CD4-positive, alpha-beta T cell (primary cell): ENCODE results near the gene SORCS2. TPM values are rescaled to one million over a fixed set of nuclear protein-coding genes. Genes with fewer than 3 reads are reported as not detected.
A peak's percentile ranks its signal among the peaks of the same experiment; 100 is the strongest.

Source experiments
- ATAC-seq: fragments of 200-7000 bp; cut with Tn5 transposase; one replicate; pipeline ENCODE4 v1.10.0; 2022; ENCODE audit warnings: mild to moderate bottlenecking; ENCODE audit not compliant: poor library complexity
- CTCF ChIA-PET: fragments of 350-600 bp; sonication (Branson Sonifier 250); formaldehyde crosslinking; loops from one replicate; lab custom pipeline; 2021; ENCODE audit warnings: antibody characterized with exemption, inconsistent platforms; lab: Charles Lee
- POLR2A ChIA-PET: fragments of 350-600 bp; sonication (Branson Sonifier 250); formaldehyde crosslinking; loops from one replicate; lab custom pipeline; 2021; ENCODE audit warnings: antibody characterized with exemption, inconsistent platforms; lab: Charles Lee
- DNase-seq, 14 experiments: peaks; one replicate each; pipeline ENCODE4 v3.0.0-alpha.2; 2013 to 2020; ENCODE audit warnings: mixed read lengths in 2 of 14
- H3K27ac ChIP-seq, 2 donors: one replicate each; pipeline versions ENCODE4 v1.5.1 to v1.7.0; 2013; ENCODE audit warnings: low read length in 2 of 2, low read depth in 1 of 2, mild to moderate bottlenecking in 1 of 2
- H3K27me3 ChIP-seq, 2 experiments: 1 replicate in 1 of 2; 2 replicates in 1 of 2; pipeline versions ENCODE4 v1.6.1 to v1.7.0; 2013; ENCODE audit warnings: low read length in 2 of 2, control low read depth in 1 of 2, mild to moderate bottlenecking in 1 of 2, moderate library complexity in 1 of 2; ENCODE audit not compliant: insufficient read depth in 2 of 2, control insufficient read depth in 1 of 2
- H3K36me3 ChIP-seq: one replicate; pipeline ENCODE4 v1.6.1; 2013; ENCODE audit warnings: low read length, control low read depth; ENCODE audit not compliant: insufficient read depth
- H3K4me1 ChIP-seq: one replicate; pipeline ENCODE4 v1.6.1; 2013; ENCODE audit warnings: low read length, control low read depth; ENCODE audit not compliant: insufficient read depth
- H3K4me3 ChIP-seq: one replicate; pipeline ENCODE4 v1.5.1; 2013; ENCODE audit warnings: mild to moderate bottlenecking, low read length, moderate library complexity
- H3K9me3 ChIP-seq, 2 experiments: 1 replicate in 1 of 2; 2 replicates in 1 of 2; pipeline versions ENCODE4 v1.6.1 to v1.7.0; 2013; ENCODE audit warnings: low read length in 2 of 2, mild to moderate bottlenecking in 2 of 2, control low read depth in 1 of 2, moderate library complexity in 1 of 2; ENCODE audit not compliant: control insufficient read depth in 1 of 2, insufficient read depth in 1 of 2
- H3K27ac Mint-ChIP-seq: one replicate; pipeline ENCODE4 v1.8.0; 2020; ENCODE audit warnings: mixed read lengths
- H3K27me3 Mint-ChIP-seq: one replicate; pipeline ENCODE4 v1.8.0; 2021; ENCODE audit warnings: mixed read lengths
- H3K36me3 Mint-ChIP-seq: one replicate; pipeline ENCODE4 v1.8.0; 2021; ENCODE audit warnings: low read depth, mixed read lengths
- H3K4me1 Mint-ChIP-seq: one replicate; pipeline ENCODE4 v1.8.0; 2021; ENCODE audit warnings: low read depth, mixed read lengths
- H3K4me3 Mint-ChIP-seq: one replicate; pipeline ENCODE4 v1.8.0; 2020; ENCODE audit warnings: mild to moderate bottlenecking, mixed read lengths
- H3K9me3 Mint-ChIP-seq: one replicate; pipeline ENCODE4 v1.8.0; 2020; ENCODE audit warnings: mixed read lengths
- intact Hi-C, 2 experiments: fragments of 100-400 bp; cut with DNase I in 1 of 2; cut with micrococcal nuclease in 1 of 2; formaldehyde crosslinking; loops; one replicate each; pipeline versions ENCODE4 v1.15.1 to v1.9.0; 2023 to 2025; cut with DNase I, micrococcal nuclease
- total RNA-seq, 174 experiments: library from RNA in 2 of 174; stranded (reverse) in 2 of 174; gene quantifications; one replicate each; pipeline ENCODE4 v1.2.3 and lab custom pipeline; 2021 to 2026
- TF ChIP-seq, protein P1 (sequence below): fragments of 200-600 bp; IDR thresholded peaks from one replicate; pipeline ENCODE4 v1.8.0; 2022; ENCODE audit warnings: antibody characterized with exemption, mild to moderate bottlenecking

SORCS2 gene
- total RNA-seq, 2 experiments from 2014 or later: not detected

DNA sequence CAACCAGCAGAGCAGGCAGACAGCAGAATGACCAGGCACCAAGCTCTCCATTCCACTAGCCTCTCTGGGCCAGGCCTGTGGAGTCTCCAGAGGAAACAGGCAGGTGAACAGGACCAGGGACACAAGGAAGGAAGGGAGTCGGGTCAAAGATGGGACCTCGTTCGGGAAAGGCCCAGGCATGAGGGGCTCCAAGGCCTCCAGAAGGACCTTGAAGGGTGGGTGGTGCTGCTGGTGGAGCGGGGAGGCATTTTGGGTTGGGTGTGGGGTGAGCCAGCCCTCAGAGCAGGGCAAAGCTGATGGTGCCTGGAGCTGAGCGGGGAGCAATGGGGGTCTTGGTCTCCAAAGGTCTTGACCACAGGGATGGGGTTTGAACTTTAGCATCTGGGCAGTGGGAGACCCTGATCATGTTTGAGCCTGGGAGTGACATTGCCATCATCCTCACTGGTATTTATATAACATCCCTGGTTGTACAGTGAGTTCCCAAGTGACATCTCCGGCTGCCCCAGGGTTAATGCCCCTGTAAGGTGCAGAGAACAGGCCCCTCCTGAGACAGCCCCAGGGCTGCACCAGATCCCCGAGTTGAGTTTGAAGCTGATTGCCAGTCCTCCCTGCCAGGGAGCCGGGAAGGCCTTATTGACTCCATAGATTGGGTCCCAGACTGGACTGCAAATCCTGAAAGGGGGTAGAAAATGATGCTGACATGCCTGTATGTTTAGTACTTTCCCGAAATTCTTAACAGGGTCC lies 189.7 kb downstream of the SORCS2 start:
- Mint-ChIP-seq H3K4me1 (no peaks in the 10 kb centered on the region), H3K4me3 (no peak overlapping the region), H3K27ac (no peak overlapping the region), H3K27me3 (peaks cover 30% of the 10 kb centered on the region), H3K36me3 (no peaks in the 10 kb centered on the region), H3K9me3 (no peaks in the 10 kb centered on the region)
- TF ChIP-seq, protein P1, sequence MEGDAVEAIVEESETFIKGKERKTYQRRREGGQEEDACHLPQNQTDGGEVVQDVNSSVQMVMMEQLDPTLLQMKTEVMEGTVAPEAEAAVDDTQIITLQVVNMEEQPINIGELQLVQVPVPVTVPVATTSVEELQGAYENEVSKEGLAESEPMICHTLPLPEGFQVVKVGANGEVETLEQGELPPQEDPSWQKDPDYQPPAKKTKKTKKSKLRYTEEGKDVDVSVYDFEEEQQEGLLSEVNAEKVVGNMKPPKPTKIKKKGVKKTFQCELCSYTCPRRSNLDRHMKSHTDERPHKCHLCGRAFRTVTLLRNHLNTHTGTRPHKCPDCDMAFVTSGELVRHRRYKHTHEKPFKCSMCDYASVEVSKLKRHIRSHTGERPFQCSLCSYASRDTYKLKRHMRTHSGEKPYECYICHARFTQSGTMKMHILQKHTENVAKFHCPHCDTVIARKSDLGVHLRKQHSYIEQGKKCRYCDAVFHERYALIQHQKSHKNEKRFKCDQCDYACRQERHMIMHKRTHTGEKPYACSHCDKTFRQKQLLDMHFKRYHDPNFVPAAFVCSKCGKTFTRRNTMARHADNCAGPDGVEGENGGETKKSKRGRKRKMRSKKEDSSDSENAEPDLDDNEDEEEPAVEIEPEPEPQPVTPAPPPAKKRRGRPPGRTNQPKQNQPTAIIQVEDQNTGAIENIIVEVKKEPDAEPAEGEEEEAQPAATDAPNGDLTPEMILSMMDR: no peak
- intact Hi-C loops: no loop called here
- ChIA-PET POLR2A (no interaction called here), CTCF (no interaction called here)
- Histone ChIP-seq H3K36me3 (no peaks in the 10 kb centered on the region), H3K4me3 (no peak overlapping the region), H3K27me3 (peaks cover 23 to 24% of the 10 kb centered on the region in 2 experiments), H3K4me1 (no peaks in the 10 kb centered on the region), H3K9me3 (peaks cover 0 to 29% of the 10 kb centered on the region in 2 experiments), H3K27ac (no peak overlapping the region)
- ATAC-seq: no peak
- DNase-seq: peak in 1 of 14 experiments; percentile 28

DNA sequence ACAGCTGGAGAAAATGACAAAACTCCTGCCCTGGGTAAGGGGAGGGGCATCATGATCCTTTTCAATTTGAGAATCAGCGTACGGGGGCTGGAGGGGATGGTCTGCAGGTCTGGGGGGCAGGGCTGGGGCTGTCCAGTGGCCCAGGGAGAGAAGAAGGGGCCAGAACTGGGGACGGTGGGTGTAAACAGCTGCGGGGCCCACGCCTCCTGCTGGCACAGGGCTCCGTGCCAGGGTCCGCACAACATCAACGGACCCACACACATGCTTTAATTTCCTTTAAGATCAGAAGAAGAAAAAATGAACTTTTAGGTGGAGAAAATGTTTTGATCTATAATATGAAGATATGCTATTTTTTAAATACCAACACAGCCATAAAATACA lies 190.3 kb downstream of the SORCS2 start:
- ChIA-PET POLR2A (no interaction called here), CTCF (no interaction called here)
- Histone ChIP-seq H3K9me3 (peaks cover 0 to 29% of the 10 kb centered on the region in 2 experiments), H3K36me3 (no peaks in the 10 kb centered on the region), H3K4me1 (no peaks in the 10 kb centered on the region), H3K4me3 (no peak overlapping the region), H3K27ac (no peak overlapping the region), H3K27me3 (peaks cover 19 to 23% of the 10 kb centered on the region in 2 experiments)
- Mint-ChIP-seq H3K4me3 (no peak overlapping the region), H3K27me3 (peaks cover 25% of the 10 kb centered on the region), H3K27ac (no peak overlapping the region), H3K4me1 (no peaks in the 10 kb centered on the region), H3K36me3 (no peaks in the 10 kb centered on the region), H3K9me3 (no peaks in the 10 kb centered on the region)
- ATAC-seq (no peak), DNase-seq (no peak)
- intact Hi-C loops: no loop called here
- TF ChIP-seq, protein P1: no peak

DNA sequence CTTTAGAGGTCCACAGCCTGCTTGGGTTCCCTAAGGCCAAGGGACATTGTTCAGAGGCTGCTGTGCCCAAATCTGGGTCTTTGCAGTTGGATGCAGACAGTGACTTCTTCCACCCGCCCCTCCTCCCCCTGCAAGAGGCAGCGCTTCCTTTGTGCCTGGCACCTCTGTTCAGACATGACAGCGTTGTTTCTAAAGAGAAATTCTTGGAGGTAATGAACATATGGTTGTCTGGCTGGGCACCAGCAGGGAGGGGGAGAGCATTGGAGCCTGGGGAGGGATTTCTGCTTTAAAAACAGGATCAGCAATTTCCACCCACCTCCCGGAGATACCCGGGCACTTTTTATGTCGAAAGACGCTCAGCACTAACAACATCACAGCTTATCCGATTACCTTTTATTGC lies 190.9 kb downstream of the SORCS2 start:
- POLR2A ChIA-PET: no interaction called here
- H3K27me3 Mint-ChIP-seq: peaks cover 18% of the 10 kb centered on the region

More for the DNA sequence above, 190.9 kb downstream of the SORCS2 start:
- no peaks in the 10 kb centered on the region for H3K4me1 ChIP-seq
- no peak overlapping the region for H3K27ac ChIP-seq
- CTCF ChIA-PET: no interaction called here
- Mint-ChIP-seq H3K9me3 (no peaks in the 10 kb centered on the region), H3K36me3 (no peaks in the 10 kb centered on the region), H3K27ac (no peak overlapping the region), H3K4me3 (no peak overlapping the region), H3K4me1 (no peaks in the 10 kb centered on the region)
- no peaks in the 10 kb centered on the region for H3K36me3 ChIP-seq
- H3K4me3 ChIP-seq: no peak overlapping the region
- H3K27me3 ChIP-seq: peaks cover 19 to 23% of the 10 kb centered on the region in 2 experiments
- no peak for ATAC-seq
- intact Hi-C loops: no loop called here
- peaks cover 0 to 29% of the 10 kb centered on the region in 2 experiments for H3K9me3 ChIP-seq
- TF ChIP-seq, protein P1: no peak
- no peak for DNase-seq
